ENCODE data around the gene HLF.

The HLF gene

DNA sequence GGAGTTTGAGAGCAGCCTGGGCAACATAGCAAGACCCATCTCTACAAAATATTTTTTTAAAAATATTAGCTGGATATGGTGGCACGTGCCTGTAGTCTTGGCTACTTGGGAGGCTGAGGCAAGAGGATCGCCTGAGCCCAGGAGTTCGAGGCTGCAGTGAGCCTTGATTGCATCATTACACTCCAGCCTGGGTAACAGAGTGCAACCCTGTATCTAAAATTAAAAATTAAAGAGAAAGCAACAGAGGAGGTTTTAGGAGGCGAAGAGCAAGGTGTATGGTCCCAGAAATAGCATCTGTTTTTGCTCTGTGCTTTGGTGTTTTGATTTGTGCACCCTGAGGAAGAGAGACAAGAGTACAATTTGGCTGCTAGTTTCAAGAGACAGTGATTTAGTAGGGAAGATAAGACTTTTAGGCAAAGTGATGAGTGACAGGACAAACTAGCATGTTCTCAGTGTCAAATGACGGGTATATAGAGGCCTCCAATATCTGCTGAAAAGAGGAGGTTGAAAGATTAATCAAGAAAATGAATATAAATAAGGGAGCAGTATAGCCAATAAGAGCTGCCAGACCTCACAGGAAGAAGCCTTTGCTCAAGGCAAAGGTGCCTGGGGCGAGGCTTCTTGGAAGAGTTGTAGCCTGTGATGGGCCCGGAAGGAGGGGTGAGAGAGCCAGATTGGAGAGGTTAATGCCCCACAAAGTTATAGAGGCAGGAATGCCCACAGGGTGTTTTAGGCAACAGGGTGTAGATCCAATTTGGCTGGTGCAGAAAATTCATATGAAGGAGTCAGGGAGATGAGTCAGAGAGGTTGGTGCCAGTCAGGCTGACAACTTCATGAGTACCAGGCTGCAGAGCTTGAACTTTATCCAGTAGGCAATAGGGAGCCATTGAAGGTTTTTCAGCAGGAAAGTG lies 11.4 kb downstream of the HLF start:
- no peak for DNase-seq

DNA sequence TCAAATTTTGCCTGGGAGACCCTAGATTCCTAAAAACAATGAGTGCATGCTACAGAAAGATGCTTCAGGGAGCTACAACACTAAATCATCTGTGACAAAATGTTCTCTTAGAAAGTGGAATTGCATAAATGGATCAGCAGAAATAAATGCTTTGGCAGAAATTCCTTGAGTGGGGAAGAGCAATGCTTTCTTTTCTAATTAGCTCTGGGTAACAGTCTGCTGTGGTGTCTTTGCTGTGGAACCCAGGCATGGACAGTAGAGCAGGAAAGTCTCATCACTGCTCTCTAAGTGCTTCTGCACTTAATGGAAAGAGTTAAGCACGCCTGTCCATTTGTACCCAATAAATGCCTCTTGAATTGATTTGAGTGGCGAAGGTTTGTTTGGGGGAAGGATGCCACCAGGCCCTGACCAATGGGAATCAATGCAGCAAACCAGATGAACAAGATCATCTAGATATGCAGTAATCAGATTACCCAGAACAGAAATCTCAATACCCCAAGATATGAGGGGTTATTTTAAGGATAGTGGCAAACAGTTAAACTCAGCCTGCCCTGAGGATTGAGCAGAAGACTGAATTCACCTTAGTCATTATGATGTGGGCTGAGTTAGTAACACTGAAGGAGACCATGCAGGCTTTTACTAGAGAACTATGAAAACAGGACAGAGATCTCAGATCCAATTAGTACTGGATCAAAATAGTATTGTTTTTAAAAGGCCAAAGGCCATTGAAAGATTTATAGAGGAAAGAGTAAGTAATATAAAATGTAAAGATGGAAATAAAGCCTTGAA lies 13.6 kb downstream of the HLF start:
- no peak for DNase-seq

- DNase-seq, result no peak
Measured at GRCh38 chr17:55279203-55279602, 14.4 kb downstream of the HLF start.

- DNase-seq, result no peak
Measured at GRCh38 chr17:55279788-55280187, 15.0 kb downstream of the HLF start.

DNA sequence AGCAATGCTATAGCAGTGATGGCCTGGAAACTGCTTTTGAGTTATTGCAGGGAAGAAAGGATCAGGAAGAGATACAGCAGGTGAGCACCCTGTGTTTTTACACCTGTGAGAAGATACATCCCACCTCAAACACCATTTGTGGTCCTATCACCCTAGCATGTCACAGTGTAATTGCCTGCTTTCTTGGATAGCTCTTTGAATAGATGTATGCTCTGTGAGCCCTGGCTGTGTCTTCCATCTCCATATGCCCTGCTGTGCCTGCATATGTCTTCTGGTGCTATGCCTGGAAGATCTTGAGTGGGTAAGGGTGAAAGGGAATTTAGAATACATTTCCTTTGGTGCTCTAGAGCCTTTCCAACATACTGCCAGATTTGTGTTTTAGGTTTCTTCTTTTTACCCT lies 15.5 kb downstream of the HLF start:
- DNase-seq, result no peak

DNA sequence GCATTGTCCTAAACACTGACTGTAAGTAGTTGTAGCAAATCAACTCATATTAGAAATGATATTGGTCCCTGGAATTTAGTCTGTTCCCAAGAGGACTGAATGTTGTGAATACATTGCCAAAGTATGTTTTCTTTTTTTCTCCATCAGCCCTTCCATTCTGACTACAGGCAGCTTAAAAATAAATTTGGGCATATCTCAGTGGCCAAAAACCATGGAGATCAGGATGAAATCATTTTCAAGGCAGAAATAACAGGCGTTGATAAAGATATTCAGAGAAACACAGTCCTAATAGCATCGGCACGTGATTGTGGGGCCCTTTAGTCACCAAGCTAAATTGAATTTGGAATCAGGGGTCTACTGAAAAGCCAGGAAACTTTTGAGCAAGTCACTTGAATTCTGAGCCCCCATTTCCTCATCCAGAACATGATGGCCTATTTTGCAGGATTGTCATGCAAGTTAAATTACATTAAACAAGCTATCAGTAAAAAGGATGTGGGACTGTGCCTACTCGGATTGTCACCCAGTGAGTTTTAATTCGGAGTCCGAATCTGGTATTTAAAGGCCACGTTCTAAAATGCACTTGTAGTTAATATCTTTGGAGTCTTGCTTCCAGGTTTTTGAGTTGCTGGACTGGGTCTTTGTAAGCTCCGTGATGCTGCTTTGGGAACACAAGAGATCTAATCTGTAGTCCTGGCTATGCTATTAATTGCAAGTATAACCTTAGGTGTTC lies 17.1 kb downstream of the HLF start:
- no peak for DNase-seq

- no peak for DNase-seq
Measured at GRCh38 chr17:55282379-55282702, 17.6 kb downstream of the HLF start.

DNA sequence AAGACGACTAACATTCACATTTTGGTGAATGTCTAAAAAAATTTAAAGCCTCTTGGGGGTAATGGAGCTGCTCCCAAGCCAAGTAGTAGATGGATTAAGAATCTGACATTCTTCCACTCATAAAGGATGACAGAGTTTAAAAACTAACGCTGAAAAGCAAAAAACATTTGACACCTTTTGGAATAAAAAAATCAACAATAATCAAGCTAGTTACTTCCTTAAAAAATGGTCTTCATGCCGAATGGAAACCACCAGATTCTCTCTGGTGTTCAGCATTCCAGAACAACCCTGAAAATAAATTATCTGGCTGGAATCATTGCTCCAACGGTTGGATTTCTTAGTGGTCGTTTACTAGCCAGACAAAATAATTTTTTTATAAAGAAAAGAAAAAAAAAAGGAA lies 18.0 kb downstream of the HLF start:
- DNase-seq, result no peak

GRCh38 chr17:55283256-55283965 lies 18.7 kb downstream of the HLF start:
- no peak for DNase-seq

DNA sequence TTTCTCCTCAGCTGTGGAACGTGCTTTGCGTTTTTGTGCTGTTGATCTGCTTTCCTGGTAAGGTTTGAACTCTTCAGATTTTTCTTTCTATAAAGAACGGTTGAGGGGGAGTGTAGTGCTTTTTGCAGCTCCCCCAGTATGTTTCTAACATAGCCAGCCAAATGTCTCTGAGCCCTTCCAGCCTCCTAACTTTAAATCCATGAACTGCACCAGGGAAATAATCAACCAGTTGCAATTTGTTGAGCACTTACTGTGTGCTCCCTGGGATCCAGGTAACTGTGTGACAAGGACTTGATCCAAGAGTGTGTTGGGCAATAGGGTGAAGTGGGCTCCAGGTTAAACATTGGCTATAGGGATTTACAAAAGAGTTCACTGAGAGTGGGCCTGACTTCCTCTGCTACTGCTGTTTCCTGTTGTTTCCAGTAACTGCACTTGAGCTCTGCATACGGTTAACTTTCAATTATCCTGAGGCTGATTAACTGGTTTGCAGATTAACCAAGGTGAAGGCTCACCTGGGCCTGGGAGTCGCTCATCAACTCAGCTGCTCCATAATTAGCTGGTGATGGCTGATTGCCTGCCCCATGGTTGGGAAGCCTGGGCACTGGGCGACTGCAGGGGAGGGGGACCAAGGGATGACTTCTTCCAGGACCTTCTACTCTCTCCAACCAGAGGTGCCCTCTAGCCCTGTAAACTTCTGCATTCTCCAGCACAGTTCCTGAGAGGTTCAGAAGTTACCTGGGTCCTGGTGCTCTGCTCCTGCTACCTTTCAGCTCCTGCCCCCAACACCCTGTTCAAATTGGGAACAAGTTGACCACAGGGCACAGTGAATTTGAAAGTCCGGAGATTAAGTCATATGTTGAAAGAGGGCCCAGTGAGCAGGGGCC lies 19.5 kb downstream of the HLF start:
- DNase-seq, result no peak

GRCh38 chr17:55284944-55285339 lies 20.2 kb downstream of the HLF start:
- no peak for DNase-seq

DNA sequence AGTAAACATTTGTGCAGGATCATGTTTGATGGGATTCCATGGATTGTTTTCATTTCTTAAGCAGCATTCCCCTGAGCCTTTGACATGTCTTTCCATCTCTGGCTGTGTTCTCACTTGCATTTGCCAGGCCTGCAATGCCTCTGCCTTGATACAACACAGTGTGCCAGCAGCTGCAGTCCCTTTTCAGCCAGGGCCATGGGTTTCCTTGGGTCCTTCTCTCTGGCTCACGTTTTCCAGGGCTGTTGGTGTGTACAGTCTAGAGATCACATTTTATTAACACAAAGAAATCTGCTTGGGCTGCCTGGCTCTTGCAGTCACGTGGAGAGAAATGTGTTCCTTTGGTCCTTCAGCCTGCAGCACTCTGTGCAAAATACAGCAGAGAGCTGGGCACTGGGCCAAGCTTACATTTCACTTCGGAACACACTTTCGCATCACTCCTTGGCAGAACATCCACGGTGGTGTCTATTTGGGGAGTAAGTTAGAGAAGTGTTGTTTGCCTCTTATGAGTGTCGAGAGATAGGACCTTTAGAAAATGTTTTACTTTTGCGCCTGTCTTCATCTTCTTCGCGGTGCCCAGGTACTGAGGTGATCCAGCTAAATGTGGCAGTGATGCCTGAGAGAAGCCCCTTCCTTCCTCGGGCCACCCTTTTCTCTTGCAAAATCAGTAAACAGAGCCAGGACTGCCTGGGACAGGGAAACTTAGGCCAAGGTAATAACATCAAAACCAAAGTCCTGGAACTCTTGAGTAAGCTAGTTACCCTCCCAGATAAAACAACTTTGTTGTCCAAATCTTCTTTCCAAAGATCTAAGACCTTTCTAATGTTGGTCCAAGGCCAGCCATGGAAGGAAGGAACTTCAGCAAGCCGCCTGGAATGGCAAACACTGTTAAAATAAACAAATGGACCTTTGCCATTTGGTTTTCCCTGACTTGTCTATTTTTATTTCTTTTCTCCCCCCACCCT lies 20.9 kb downstream of the HLF start:
- no peak for DNase-seq

DNA sequence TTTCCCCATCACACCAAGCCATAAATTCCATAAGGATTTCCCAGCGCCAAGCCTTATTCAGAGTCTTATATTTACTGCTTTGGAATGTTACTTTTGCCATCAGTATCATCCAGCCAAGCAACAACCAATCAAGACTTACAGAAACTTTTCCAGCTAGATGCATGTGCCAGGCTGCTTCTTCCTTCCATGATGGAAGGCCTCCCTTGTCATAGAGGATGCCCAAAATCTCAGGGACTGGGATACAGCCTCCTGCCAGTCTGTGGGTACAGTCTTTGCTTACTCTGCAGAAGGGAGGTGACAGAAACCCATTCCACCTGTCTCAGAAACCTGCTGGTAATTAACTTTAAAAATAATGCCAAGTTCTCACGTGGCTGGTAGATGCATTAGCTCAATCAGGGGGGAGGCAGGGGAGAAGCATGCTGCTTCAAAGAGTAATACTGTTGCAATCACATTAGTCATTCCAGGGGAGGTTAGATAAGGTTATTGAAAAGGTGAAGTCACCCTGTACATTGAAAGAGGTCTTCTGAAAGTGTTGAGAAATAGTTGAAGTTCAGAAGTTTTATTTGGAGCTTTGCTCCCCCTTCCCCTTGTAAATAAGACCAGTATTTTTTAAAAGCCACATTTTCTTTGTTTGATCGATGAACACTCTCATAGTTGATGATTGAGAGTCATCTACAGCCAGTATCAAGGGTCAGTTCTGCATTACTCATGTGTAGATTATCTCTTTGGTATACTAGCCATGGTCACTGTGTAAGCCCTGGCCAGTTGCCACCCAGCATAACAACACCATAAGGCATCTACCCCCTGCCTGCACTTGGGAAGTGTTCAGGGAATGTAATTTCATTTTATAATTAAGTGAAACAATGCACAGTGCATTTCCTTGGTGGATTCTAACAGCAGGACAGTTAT lies 22.2 kb downstream of the HLF start:
- no peak for DNase-seq

- no peak for DNase-seq
Measured at GRCh38 chr17:55288356-55289105, 23.8 kb downstream of the HLF start.

DNA sequence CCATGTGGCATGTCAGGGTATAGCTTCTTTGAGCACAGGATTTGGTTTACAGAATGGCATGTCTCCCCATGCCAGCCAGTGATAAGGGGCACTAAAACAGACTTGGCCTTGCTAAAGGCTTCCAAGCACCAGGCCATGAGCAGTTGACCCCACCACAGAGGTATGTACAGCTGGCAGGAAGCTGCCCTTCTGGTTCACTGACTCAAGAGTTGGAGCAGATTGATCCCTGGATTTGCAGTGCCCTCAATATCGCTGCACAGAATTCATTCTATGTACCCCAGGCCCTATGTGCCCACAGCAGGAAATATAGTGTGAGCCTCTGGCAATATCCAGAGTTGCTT lies 24.3 kb downstream of the HLF start:
- no peak for DNase-seq

DNA sequence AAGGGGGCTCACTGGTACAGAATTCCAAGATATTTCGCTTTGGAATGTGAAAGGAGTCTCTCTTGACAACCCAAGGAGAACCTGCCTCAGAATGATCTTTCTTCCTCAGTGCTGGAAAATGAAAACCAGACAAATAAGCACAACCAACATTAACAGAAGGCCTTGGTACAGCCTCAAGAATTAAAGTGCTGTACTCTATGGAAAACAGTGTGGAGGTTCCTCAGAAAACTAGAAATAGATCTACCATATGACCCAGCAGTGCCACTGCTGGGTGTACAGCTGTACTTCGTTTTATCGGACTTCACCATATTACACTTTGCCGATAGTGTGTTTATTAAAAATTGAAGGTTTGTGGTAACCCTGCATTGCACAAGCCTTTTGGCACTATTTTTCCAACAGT lies 25.2 kb downstream of the HLF start:
- DNase-seq, result no peak

- DNase-seq, result no peak
Measured at GRCh38 chr17:55290492-55291113, 25.8 kb downstream of the HLF start.

DNA sequence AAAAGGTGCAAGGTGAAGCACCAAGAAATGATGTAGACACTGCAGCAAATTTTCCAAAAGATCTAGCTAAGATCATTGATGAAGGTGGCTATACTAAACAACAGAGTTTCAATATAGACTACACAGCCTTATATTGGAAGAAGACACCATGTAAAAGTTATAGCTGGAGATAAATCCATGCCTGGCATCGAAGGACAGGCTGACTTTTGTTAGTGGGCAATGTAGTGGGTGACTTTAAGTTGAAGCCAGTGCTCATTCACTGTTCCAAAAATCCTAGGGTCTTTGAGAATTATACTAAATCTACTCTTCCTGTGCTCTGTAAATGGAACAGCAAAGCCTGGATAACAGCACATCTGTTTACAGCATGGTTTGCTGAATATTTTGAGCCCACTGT lies 26.4 kb downstream of the HLF start:
- DNase-seq, result no peak

GRCh38 chr17:55292094-55292493 lies 27.3 kb downstream of the HLF start:
- no peak for DNase-seq
